Esophagus squamous epithelium (tissue), 4 donors: ENCODE data around the gene MCUR1.

Experiments used
- POLR2A ChIP-seq, 4 donors: fragments of 450-650 bp; IDR thresholded peaks; one replicate each; pipeline ENCODE4 v1.6.1; 2017; ENCODE audit warnings: antibody characterized with exemption in 4 of 4, mild to moderate bottlenecking in 4 of 4, moderate library complexity in 3 of 4
- TF ChIP-seq, protein P1 (sequence below), 6 experiments: fragments of 450-650 bp in 4 of 6; fragments of 200-600 bp in 2 of 6; sonication (generic) in 2 of 6; IDR thresholded peaks; one replicate each; pipeline ENCODE4 v1.5.1; 2016 to 2019; ENCODE audit warnings: antibody characterized with exemption in 6 of 6, mild to moderate bottlenecking in 4 of 6, moderate library complexity in 4 of 6

DNA sequence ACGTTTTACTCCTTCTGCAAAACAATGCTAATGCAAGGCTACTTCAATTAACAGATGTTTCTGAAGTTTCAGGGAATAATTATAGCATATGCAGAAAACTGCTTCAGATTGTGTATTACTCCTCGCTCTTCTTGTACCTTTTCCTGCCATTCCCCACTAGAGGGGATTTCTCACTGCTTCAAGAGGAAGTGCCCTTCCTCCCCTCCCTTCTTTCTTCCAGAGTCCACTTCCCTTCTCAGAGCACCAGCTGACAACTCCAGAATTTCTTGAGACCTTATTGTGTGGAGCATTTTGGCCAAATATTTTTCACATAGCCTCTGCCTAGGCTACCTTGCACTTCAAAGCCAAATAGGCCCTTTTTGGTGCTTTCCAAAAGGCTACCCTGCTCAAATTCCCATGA lies 12.7 kb upstream of the MCUR1 start:
- TF ChIP-seq, protein P1, sequence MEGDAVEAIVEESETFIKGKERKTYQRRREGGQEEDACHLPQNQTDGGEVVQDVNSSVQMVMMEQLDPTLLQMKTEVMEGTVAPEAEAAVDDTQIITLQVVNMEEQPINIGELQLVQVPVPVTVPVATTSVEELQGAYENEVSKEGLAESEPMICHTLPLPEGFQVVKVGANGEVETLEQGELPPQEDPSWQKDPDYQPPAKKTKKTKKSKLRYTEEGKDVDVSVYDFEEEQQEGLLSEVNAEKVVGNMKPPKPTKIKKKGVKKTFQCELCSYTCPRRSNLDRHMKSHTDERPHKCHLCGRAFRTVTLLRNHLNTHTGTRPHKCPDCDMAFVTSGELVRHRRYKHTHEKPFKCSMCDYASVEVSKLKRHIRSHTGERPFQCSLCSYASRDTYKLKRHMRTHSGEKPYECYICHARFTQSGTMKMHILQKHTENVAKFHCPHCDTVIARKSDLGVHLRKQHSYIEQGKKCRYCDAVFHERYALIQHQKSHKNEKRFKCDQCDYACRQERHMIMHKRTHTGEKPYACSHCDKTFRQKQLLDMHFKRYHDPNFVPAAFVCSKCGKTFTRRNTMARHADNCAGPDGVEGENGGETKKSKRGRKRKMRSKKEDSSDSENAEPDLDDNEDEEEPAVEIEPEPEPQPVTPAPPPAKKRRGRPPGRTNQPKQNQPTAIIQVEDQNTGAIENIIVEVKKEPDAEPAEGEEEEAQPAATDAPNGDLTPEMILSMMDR (IDR thresholded peaks at IDR 0.05) = no peak
- TF ChIP-seq POLR2A (IDR thresholded peaks at IDR 0.05) = no peak
